Fibroblast of skin of left quadriceps (primary cell): Measurements from ENCODE around the gene CRYBB3.

Source experiments
- DNase-seq, 2 experiments: peaks; one replicate each; pipeline ENCODE4 v3.0.0-alpha.2; 2013; ENCODE audit warnings: low read depth in 2 of 2

Gene CRYBB3

DNA sequence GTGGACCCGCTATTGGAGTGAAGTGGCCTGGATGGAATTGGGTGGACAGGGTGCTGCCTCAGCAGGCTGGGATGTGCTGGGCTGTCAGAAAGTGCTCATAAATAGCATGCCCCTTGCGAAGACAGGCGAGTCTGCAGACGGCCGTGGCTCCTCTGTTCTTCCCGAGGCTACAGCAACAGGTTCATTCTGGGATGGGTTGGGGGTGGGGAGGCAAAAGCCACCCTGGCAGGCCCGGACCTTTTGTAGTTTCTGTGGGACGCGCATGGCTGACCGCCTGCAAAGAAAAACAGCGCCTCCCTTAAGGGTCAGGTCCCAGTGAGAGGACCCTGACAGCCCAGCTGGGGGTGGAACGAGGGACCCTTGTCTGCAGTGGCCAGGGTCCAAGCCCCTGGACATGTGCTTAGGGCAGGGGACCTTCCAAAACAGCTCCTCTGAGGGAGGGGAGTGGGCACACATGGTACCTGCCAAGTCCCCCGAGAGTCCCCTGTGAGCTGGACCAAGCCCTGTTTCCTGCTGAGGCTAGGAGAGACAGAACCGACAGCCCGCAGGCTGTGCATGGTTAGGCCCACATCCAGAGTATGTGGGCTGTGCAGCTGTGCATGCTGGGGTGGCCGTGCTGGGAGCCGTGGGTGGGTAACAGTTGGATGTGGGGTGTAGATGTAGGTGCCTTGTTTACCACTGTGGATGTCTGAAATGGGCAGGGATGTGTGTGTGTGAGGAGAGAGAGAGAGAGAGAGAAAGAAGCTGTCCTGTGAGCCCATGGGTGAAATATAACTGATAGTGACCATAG lies at the start of gene CRYBB3:
CRYBB3 (plus strand) TSS at position 128 of the 790 bp plus-strand sequence. CDS start 1,539 bp downstream, outside the sequence.
- no peak for DNase-seq

DNA sequence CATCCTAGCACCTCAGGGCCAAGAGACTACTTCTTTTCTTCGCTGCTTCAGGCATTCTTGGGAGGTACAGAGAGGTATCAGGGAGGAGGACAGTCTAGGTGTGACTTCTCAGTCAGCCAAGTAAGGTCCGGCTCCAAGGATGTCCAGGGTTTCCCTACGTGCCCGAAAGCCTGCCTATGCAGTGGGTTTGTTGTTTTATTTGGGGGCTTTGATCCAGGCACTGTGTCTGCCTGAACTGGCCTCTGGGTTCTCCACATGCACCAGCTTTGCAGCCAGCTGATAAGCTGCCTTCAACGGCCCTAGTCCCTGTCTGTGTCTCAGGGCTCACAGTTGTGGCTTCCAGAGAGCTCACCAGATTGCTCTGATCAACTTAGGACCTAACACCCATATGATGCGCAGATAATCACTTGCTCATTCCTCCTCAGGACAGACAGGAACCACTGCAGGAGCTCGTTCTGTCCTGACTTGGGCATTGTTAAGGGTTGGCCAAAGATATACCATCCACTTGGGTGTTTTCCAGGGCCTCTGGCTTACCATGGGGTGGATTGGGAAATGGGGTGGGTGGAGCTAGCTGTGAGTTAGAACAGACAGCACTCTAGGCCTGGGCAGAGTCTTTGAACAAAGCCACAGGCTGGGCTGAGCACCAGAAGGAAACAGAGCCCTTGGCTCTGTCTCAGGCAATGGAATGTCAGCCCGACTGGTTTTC lies 45.5 kb upstream of the CRYBB3 start:
- DNase-seq: no peak

GRCh38 chr22:25154667-25154999 lies 45.0 kb upstream of the CRYBB3 start:
- no peak for DNase-seq

DNA sequence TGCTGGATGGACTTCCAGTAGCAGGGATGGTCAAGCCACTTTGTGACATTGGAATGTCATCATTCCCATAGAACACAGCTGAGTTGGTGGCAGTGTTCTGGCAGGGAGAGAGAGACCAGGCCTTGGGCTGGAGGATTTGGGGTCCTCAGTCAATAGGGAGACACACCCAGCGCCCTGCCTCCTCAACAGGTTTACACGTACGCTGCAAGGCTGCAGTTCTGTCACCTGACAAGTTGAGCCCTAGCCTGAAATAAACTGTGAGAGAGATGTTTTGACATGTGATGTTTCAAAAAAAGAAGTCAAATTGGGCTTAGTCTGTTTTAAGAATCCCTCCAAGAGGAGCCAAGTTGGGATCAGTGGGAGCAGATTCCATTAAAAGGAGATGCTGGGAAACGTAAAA lies 42.9 kb upstream of the CRYBB3 start:
- no peak for DNase-seq

GRCh38 chr22:25159028-25159427 lies 40.6 kb upstream of the CRYBB3 start:
- DNase-seq: no peak

DNA sequence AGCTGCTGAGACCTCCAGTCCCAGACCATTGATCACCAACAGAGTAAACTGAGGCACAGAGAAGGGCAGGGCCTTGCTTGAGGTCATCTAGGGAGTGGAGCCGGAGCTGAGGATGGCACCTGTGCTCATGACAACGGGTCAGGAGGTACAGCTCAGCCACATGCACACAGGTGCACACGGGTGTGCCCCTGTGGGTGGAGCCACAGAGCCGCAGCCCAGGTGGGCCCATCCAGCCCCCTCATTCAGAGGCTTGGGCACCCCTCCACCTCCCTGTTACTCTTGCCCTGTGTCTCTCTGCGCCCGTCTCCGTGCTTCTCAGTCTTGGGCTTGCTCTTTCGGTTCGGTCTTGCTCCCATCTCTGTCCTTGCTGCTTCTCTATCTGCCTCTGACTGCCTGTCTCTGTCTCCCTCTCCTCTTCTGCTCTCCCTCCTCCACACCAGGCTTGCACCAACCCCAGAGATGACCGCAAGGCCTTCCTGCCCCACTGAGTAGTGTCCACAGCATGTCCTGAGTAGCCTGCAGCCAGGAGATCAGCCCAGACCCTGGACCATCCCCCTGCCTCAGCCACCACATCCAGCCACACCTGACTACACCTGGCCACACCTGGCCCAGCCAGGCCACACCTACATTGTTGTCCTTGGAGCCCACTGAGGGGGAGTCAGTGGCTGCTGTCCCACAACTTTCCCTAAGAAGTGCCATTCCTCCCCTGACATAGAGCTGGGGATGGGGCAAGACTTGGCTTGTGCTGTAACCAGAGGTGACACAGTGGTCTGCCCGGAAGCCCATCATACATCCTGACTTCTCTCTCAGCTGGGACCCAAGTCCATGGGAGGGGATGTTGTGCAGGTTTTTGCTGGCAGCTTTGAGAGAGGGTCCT lies 39.3 kb upstream of the CRYBB3 start:
- no peak for DNase-seq

- no peak for DNase-seq
Measured at GRCh38 chr22:25161017-25161915, 38.4 kb upstream of the CRYBB3 start.

- DNase-seq: no peak
Measured at GRCh38 chr22:25161916-25162530, 37.6 kb upstream of the CRYBB3 start.

DNA sequence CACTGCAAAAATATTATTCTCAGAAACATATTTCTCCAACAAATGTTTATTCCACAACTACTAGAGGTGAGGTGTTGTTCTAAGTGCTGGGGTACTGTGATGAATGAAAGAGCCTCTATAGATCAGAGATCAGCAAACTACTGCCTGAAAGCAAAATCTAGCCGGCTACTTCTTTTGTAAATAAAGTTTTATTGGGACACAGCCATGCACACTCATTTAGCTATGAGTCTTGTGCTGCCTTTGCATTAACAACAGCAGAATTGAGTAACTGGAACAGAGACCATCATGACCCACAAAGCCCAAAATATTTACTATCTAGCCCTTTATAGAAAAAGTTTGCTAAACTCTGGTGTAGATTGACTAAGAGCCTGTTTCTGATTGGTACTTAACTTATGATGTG lies 37.1 kb upstream of the CRYBB3 start:
- no peak for DNase-seq

GRCh38 chr22:25165785-25166184 lies 33.9 kb upstream of the CRYBB3 start:
- no peak for DNase-seq

DNA sequence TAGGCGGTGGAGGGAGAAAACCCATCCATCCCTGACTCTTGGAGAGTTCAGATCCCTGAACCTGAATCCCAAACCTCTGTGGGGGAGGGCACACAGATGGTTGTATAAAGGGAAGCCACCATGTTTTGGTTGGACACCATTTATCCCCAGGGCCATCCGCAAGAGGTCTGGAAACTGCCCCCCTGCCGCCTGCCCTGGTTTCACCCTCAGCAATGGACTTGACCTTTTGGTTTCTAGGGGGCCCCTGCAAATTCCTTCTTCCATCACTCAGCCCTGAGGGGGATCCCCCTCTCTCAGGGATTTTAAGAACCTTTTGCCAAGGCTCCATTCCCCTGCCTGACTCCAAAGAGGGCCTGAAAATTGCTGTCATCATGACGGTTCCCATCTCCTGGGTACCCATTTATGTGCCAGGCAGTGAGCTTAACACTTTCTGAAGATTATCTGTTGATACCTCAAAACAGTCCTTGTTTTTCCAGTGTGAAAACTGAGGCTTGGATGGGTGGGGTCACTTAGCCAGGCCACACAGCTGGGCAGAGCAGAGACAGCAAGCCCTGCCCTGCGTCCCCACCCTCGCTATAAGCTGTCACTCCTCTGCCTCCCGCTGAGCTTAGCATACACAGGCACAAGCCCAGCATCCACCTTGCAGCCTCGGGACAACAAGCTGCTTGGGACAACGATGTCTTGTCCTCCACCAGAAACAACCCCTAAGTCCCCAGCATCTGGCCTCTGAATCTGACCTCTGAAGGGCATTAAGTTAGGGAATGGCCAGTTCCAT lies 33.2 kb upstream of the CRYBB3 start:
- no peak for DNase-seq

GRCh38 chr22:25167082-25167481 lies 32.6 kb upstream of the CRYBB3 start:
- DNase-seq: no peak

GRCh38 chr22:25167834-25168601 lies 31.6 kb upstream of the CRYBB3 start:
- DNase-seq: no peak

GRCh38 chr22:25169278-25170031 lies 30.2 kb upstream of the CRYBB3 start:
- DNase-seq: no peak

GRCh38 chr22:25170426-25170980 lies 29.2 kb upstream of the CRYBB3 start:
- no peak for DNase-seq

DNA sequence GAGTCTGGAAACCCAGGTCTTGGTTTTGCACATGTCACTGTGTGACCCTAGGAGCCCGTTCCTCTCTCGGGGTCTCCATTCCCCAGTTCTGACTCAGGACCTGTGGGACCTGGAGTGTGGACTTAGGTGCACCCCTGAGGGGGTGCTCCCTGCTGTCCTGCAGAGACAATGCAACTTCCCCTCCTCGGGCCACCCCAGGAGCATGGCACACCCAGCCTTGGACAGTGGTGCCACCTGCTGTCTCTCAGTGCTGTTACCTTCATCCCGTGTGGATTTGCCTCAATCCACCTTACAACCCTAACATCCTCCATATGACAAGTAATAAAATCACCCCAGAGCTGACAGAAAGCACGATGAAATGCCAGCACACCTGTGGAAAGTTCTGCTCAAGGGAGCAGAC lies 27.5 kb upstream of the CRYBB3 start:
- no peak for DNase-seq

- no peak for DNase-seq
Measured at GRCh38 chr22:25174156-25174887, 25.3 kb upstream of the CRYBB3 start.
